ENCODE results near the gene FBXO39. TPM values are rescaled to one million over a fixed set of nuclear protein-coding genes. Genes with fewer than 3 reads are reported as not detected.

Gene FBXO39
- total RNA-seq, 1 experiment from 2014 or later = not detected

DNA sequence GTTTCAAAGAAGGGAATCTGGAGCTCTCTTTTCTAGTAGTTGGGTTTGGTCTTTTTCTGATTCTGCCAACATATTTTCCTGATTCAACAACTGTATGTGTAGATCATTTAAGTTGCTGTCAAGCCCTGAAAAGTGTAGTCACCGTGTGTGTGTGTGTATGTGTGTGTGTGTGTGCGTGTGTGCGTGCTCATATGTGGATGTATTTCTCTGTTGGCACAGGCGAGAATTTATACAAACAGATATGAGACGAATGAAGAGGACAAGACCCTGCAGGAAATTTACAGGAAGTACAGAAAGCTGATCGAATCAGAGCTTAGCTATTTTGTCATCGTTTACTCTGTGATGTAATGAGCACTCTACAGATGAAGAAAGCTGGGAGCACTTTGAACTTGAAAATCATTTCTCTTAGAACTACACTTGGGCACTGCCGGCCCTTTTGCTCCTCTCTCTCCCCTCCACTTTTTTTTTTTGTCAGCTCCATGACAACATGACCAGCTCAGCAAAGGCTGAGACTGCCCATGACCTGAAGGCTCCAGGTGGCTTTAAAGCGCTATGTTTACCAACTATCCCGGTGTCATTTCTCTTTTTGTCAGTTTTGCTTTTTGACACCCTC, 11.2 kb downstream of the FBXO39 start:
- H3K27me3 ChIP-seq (ENCODE audit: insufficient read depth, low read length) = peaks cover 69% of the 10 kb centered on the region
- no peaks in the 10 kb centered on the region for H3K36me3 ChIP-seq (ENCODE audit: control insufficient read depth in 1 of 2, insufficient read depth in 2 of 2, low read length in 2 of 2)
- no peak overlapping the region for H2AFZ ChIP-seq (ENCODE audit: low read depth, low read length, poor library complexity, severe bottlenecking)
- DNase-seq (ENCODE audit: low read depth, low spot score) = no peak
- no TSS peak for BruUV-seq (replicated peaks)
- intact Hi-C loops (cut with micrococcal nuclease) = no loop called here
- RAD21 ChIA-PET (ENCODE audit: low non-redundant PET in 1 of 2, low total read pairs in 2 of 2, uncharacterized antibody in 2 of 2, unreplicated experiment in 2 of 2) = no interaction called here
- no peaks in the 10 kb centered on the region for H4K20me1 ChIP-seq (ENCODE audit: insufficient read depth)
- H3K27ac ChIP-seq (ENCODE audit: low read depth, low read length) = no peak overlapping the region
- no peaks in the 10 kb centered on the region for H3K79me2 ChIP-seq (ENCODE audit: insufficient read depth, low read length)
- no peak overlapping the region for H3K9ac ChIP-seq (ENCODE audit: low read length)
- H3K9me3 ChIP-seq (ENCODE audit: control insufficient read depth in 1 of 2, insufficient read depth in 1 of 2, low read depth in 1 of 2, low read length in 2 of 2) = no peaks in the 10 kb centered on the region
- no peaks in the 10 kb centered on the region for H3K4me1 ChIP-seq (ENCODE audit: control insufficient read depth in 1 of 2, insufficient read depth in 2 of 2, low read length in 2 of 2)
- H3K9me2 ChIP-seq (ENCODE audit: insufficient read depth) = no peaks in the 10 kb centered on the region
- TF ChIP-seq CBX3 (IDR thresholded peaks at IDR 0.05; ENCODE audit: low read depth) (no peak), EZH2 (IDR thresholded peaks at IDR 0.05) (no peak), CEBPB (IDR thresholded peaks at IDR 0.05; ENCODE audit: low read depth) (no peak), YY1 (IDR thresholded peaks at IDR 0.05; ENCODE audit: extremely low read depth, insufficient replicate concordance, low read depth, low read length) (no peak), SRF (IDR thresholded peaks at IDR 0.05; ENCODE audit: low read depth) (no peak), RAD21 (IDR thresholded peaks at IDR 0.05; ENCODE audit: low read depth) (no peak), ELF1 (IDR thresholded peaks at IDR 0.05; ENCODE audit: borderline replicate concordance, low read depth) (no peak), EGR1 (IDR thresholded peaks at IDR 0.05; ENCODE audit: low read depth) (no peak), SP1 (IDR thresholded peaks at IDR 0.05; ENCODE audit: low read depth) (no peak), EZH2phosphoT487 (IDR thresholded peaks at IDR 0.05; ENCODE audit: borderline replicate concordance) (no peak), POLR2AphosphoS5 (IDR thresholded peaks at IDR 0.05; ENCODE audit: low read depth, low read length) (no peak), FOSL1 (IDR thresholded peaks at IDR 0.05; ENCODE audit: low read depth) (no peak)
- TF ChIP-seq, protein P1, sequence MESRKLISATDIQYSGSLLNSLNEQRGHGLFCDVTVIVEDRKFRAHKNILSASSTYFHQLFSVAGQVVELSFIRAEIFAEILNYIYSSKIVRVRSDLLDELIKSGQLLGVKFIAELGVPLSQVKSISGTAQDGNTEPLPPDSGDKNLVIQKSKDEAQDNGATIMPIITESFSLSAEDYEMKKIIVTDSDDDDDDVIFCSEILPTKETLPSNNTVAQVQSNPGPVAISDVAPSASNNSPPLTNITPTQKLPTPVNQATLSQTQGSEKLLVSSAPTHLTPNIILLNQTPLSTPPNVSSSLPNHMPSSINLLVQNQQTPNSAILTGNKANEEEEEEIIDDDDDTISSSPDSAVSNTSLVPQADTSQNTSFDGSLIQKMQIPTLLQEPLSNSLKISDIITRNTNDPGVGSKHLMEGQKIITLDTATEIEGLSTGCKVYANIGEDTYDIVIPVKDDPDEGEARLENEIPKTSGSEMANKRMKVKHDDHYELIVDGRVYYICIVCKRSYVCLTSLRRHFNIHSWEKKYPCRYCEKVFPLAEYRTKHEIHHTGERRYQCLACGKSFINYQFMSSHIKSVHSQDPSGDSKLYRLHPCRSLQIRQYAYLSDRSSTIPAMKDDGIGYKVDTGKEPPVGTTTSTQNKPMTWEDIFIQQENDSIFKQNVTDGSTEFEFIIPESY (IDR thresholded peaks at IDR 0.05; ENCODE audit: extremely low read depth, insufficient replicate concordance, low read length) = no peak
- TF ChIP-seq, protein P2, sequence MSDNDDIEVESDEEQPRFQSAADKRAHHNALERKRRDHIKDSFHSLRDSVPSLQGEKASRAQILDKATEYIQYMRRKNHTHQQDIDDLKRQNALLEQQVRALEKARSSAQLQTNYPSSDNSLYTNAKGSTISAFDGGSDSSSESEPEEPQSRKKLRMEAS (IDR thresholded peaks at IDR 0.05) = no peak
- TF ChIP-seq, protein P3, sequence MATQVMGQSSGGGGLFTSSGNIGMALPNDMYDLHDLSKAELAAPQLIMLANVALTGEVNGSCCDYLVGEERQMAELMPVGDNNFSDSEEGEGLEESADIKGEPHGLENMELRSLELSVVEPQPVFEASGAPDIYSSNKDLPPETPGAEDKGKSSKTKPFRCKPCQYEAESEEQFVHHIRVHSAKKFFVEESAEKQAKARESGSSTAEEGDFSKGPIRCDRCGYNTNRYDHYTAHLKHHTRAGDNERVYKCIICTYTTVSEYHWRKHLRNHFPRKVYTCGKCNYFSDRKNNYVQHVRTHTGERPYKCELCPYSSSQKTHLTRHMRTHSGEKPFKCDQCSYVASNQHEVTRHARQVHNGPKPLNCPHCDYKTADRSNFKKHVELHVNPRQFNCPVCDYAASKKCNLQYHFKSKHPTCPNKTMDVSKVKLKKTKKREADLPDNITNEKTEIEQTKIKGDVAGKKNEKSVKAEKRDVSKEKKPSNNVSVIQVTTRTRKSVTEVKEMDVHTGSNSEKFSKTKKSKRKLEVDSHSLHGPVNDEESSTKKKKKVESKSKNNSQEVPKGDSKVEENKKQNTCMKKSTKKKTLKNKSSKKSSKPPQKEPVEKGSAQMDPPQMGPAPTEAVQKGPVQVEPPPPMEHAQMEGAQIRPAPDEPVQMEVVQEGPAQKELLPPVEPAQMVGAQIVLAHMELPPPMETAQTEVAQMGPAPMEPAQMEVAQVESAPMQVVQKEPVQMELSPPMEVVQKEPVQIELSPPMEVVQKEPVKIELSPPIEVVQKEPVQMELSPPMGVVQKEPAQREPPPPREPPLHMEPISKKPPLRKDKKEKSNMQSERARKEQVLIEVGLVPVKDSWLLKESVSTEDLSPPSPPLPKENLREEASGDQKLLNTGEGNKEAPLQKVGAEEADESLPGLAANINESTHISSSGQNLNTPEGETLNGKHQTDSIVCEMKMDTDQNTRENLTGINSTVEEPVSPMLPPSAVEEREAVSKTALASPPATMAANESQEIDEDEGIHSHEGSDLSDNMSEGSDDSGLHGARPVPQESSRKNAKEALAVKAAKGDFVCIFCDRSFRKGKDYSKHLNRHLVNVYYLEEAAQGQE (IDR thresholded peaks at IDR 0.05; ENCODE audit: low read depth) = no peak
- CTCF ChIA-PET = no interaction called here
- POLR2A ChIA-PET = no interaction called here
- no peak for ATAC-seq
- no peak overlapping the region for H3K4me3 ChIP-seq (replicated peaks in 1 of 2; ENCODE audit: low read depth in 1 of 2, low read length in 2 of 2)
- no peak overlapping the region for H3K4me2 ChIP-seq (ENCODE audit: low read length)
